GM23248 (cell line): ENCODE data around the gene ARL6IP1.
"Not testable (repeated sequence)": the region's sequence is repeated elsewhere in the genome, so short reads cannot be mapped to it uniquely, and the experiment has no call there.

Source experiments
- EZH2 ChIP-seq: fragments of 200-600 bp; sonication (generic); IDR thresholded peaks from 2 replicates; pipeline ENCODE4 v1.6.1; 2018; ENCODE audit warnings: antibody characterized with exemption, mild to moderate bottlenecking; ENCODE audit not compliant: insufficient read depth, poor library complexity, severe bottlenecking
- EZH2phosphoT487 ChIP-seq: fragments of 200-600 bp; sonication (generic); IDR thresholded peaks from 2 replicates; pipeline ENCODE4 v1.6.1; 2018; ENCODE audit warnings: antibody characterized with exemption, moderate library complexity, mild to moderate bottlenecking, low read depth; ENCODE audit not compliant: insufficient read depth

GRCh38 chr16:18742870-18743269, 58.5 kb downstream of the ARL6IP1 start:
- not testable (repeated sequence) for TF ChIP-seq EZH2phosphoT487, EZH2
